GM19463 (cell line): ENCODE results near the gene FSD2.

Source experiments
- ATAC-seq: cut with Tn5 transposase; IDR thresholded peaks from one replicate; pipeline ENCODE4 v1.9.1; 2021; ENCODE audit warnings: mild to moderate bottlenecking, moderate library complexity; ENCODE audit not compliant: unreplicated experiment

FSD2 gene

GRCh38 chr15:82805994-82806406, at the start of gene FSD2:
TSS of gene FSD2 (minus strand) at chr15:82806069. CDS start at chr15:82787390, 18,679 bp downstream.
- peak; percentile 53 for ATAC-seq

GRCh38 chr15:82854554-82854953, 48.7 kb upstream of the FSD2 start:
- ATAC-seq = no peak

GRCh38 chr15:82852941-82853561, 47.2 kb upstream of the FSD2 start:
- no peak for ATAC-seq

- ATAC-seq = no peak
These were observed 46.2 kb upstream of the FSD2 start for GRCh38 chr15:82851981-82852511.

GRCh38 chr15:82851306-82851850, 45.5 kb upstream of the FSD2 start:
- ATAC-seq = no peak

GRCh38 chr15:82850731-82851130, 44.9 kb upstream of the FSD2 start:
- ATAC-seq = no peak

- peak; percentile 72 for ATAC-seq
These were observed 44.0 kb upstream of the FSD2 start for GRCh38 chr15:82849556-82850512.

- ATAC-seq = no peak
These were observed 42.5 kb upstream of the FSD2 start for GRCh38 chr15:82848241-82848993.

GRCh38 chr15:82847703-82848102, 41.8 kb upstream of the FSD2 start:
- ATAC-seq = no peak

GRCh38 chr15:82846621-82847020, 40.8 kb upstream of the FSD2 start:
- no peak for ATAC-seq

- ATAC-seq = no peak
These were observed 39.8 kb upstream of the FSD2 start for GRCh38 chr15:82845686-82846085.

GRCh38 chr15:82843566-82843965, 37.7 kb upstream of the FSD2 start:
- ATAC-seq = no peak

GRCh38 chr15:82840166-82840565, 34.3 kb upstream of the FSD2 start:
- no peak for ATAC-seq

GRCh38 chr15:82839136-82839535, 33.3 kb upstream of the FSD2 start:
- ATAC-seq = no peak

- no peak for ATAC-seq
These were observed 32.3 kb upstream of the FSD2 start for GRCh38 chr15:82838096-82838735.

GRCh38 chr15:82835391-82835917, 29.6 kb upstream of the FSD2 start:
- ATAC-seq = no peak

- no peak for ATAC-seq
These were observed 27.5 kb upstream of the FSD2 start for GRCh38 chr15:82833362-82833682.

GRCh38 chr15:82832601-82833361, 26.9 kb upstream of the FSD2 start:
- ATAC-seq = peak; percentile 87

GRCh38 chr15:82831894-82832600, 26.2 kb upstream of the FSD2 start:
- no peak for ATAC-seq
